Left ventricle myocardium inferior (tissue), 1 donor: Measurements from ENCODE around the gene TOMT. TPM values are rescaled to one million over a fixed set of nuclear protein-coding genes. Genes with fewer than 3 reads are reported as not detected.
A peak's percentile ranks its signal among the peaks of the same experiment; 100 is the strongest.

Experiments
- DNase-seq: peaks from one replicate; pipeline ENCODE4 v3.0.0-alpha.2; 2020
- H3K27ac ChIP-seq: fragments of 200-600 bp; replicated peaks from 2 replicates; pipeline ENCODE4 v1.8.0; 2021
- H3K27me3 ChIP-seq: fragments of 200-600 bp; 2 replicates; pipeline ENCODE4 v1.8.0; 2021; ENCODE audit warnings: low read depth
- H3K36me3 ChIP-seq: fragments of 200-600 bp; 2 replicates; pipeline ENCODE4 v1.8.0; 2021
- H3K4me1 ChIP-seq: fragments of 200-600 bp; 2 replicates; pipeline ENCODE4 v1.8.0; 2021
- H3K4me3 ChIP-seq: fragments of 200-600 bp; 2 replicates; pipeline ENCODE4 v1.8.0; 2021; ENCODE audit warnings: mild to moderate bottlenecking, moderate library complexity
- H3K9me3 ChIP-seq: fragments of 200-600 bp; replicated peaks from 2 replicates; pipeline ENCODE4 v1.8.0; 2021
- intact Hi-C: fragments of 100-400 bp; cut with micrococcal nuclease; formaldehyde crosslinking; loops from one replicate; pipeline ENCODE4 v1.11.0; 2022
- total RNA-seq: library from RNA; stranded (reverse); fragmentation: NEBNext Ultra II Directional; extraction: Animal tissue kit (Norgen Biotek cat#: 25700); gene quantifications from one replicate; pipeline ENCODE4 v1.2.1, GENCODE V29; 2021
- TF ChIP-seq, protein P1 (sequence below): fragments of 200-600 bp; IDR thresholded peaks from 2 replicates; pipeline ENCODE4 v1.8.0; 2021; ENCODE audit warnings: antibody characterized with exemption, mild to moderate bottlenecking, borderline replicate concordance
- donor health status: DM: no; HTN: yes; CAD: no; lungs with severe emphysema.

Gene TOMT
- total RNA-seq, 1 donor from 2014 or later = not detected

DNA sequence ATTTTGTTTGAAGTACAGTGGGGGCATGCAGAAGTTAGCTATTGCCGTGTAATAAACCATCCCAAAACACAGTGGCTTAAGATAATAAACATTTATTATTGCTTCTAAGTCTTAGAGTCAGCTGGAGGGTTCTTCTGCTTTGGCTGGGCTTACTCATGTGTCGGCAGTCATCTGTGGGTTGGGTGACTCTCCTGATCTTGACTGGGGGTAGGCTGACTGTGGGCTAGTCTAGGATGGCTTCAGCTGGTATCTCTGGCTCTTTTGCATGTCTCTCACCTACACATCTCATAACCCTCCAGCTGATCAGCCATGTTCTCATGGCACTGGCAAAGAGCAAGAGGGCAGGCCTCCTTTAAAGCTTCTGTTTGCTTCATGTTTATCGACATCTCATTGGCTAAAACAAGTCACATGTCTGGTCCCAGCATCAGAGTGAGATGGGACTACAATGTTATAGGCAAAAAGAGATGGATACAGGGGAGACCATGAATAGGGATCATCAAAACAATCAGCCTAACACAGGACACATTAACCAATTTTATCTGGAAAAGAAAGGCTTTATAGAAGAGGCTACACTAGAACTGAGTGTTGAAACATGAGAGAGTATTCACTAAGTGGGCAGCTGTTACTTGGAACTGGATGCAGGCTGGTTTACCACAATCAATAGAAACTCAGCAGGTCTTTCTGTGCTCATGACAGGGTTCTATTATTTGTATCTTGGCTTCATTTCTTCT is 19.9 kb upstream of the TOMT start:
- Histone ChIP-seq H3K36me3 (peaks cover 8% of the 10 kb centered on the region), H3K27me3 (no peaks in the 10 kb centered on the region), H3K9me3 (no peaks in the 10 kb centered on the region), H3K27ac (no peak overlapping the region), H3K4me3 (no peak overlapping the region), H3K4me1 (peaks cover 10% of the 10 kb centered on the region)
- intact Hi-C loops = loop anchor here (5.0 kb wide), 1 partner anchor 108 kb away; no protein-coding TSS in a partner anchor
- TF ChIP-seq, protein P1, sequence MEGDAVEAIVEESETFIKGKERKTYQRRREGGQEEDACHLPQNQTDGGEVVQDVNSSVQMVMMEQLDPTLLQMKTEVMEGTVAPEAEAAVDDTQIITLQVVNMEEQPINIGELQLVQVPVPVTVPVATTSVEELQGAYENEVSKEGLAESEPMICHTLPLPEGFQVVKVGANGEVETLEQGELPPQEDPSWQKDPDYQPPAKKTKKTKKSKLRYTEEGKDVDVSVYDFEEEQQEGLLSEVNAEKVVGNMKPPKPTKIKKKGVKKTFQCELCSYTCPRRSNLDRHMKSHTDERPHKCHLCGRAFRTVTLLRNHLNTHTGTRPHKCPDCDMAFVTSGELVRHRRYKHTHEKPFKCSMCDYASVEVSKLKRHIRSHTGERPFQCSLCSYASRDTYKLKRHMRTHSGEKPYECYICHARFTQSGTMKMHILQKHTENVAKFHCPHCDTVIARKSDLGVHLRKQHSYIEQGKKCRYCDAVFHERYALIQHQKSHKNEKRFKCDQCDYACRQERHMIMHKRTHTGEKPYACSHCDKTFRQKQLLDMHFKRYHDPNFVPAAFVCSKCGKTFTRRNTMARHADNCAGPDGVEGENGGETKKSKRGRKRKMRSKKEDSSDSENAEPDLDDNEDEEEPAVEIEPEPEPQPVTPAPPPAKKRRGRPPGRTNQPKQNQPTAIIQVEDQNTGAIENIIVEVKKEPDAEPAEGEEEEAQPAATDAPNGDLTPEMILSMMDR = no peak
- DNase-seq = no peak

- Histone ChIP-seq H3K4me1 (peaks cover 13% of the 10 kb centered on the region), H3K36me3 (peaks cover 8% of the 10 kb centered on the region), H3K9me3 (no peaks in the 10 kb centered on the region), H3K27ac (no peak overlapping the region), H3K4me3 (no peak overlapping the region), H3K27me3 (no peaks in the 10 kb centered on the region)
- TF ChIP-seq, protein P1 = no peak
- intact Hi-C loops = loop anchor here (5.0 kb wide), 1 partner anchor 111 kb away; no protein-coding TSS in a partner anchor
- no peak for DNase-seq
Measured at GRCh38 chr11:72088076-72088808, 17.5 kb upstream of the TOMT start.

GRCh38 chr11:72091292-72091691 is 14.4 kb upstream of the TOMT start:
- Histone ChIP-seq H3K27ac (peak overlapping the region; percentile 56), H3K36me3 (peaks cover 22% of the 10 kb centered on the region), H3K4me3 (no peak overlapping the region), H3K9me3 (no peaks in the 10 kb centered on the region), H3K4me1 (peaks cover 13% of the 10 kb centered on the region), H3K27me3 (no peaks in the 10 kb centered on the region)
- intact Hi-C loops = loop anchor here (2.0 kb wide), 1 partner anchor 66 kb away; no protein-coding TSS in a partner anchor
- TF ChIP-seq, protein P1 = peak; percentile 91
- DNase-seq = peak; percentile 57

GRCh38 chr11:72098741-72099140 is 7.0 kb upstream of the TOMT start:
- TF ChIP-seq, protein P1 = no peak
- Histone ChIP-seq H3K27me3 (no peaks in the 10 kb centered on the region), H3K27ac (no peak overlapping the region), H3K36me3 (peaks cover 50% of the 10 kb centered on the region), H3K4me3 (no peak overlapping the region), H3K9me3 (no peaks in the 10 kb centered on the region), H3K4me1 (peaks cover 50% of the 10 kb centered on the region)
- DNase-seq = no peak
- intact Hi-C loops = no loop called here

DNA sequence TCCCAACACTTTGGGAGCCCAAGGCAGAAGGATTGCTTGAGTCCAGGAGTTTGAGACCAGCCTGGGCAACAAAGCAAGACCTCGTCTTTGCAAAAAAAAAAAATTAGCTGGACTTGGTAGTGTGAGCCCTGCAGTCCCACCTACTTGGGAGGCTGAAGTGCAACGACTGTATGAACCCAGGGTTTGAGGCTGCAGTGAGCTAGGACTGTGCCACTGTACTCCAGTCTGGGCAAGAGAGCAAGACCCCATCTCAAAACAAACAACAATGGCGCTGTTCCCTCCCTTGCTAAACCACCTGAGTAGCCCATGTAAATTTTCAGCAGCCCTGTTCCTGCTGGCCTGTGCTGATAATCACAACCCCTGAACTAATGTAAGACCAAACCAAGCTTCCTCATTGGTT is 5.7 kb upstream of the TOMT start:
- H3K27ac ChIP-seq = peak overlapping the region; percentile 3
- H3K36me3 ChIP-seq = peaks cover 40% of the 10 kb centered on the region
- H3K9me3 ChIP-seq = no peaks in the 10 kb centered on the region
- DNase-seq = no peak
- no peak overlapping the region for H3K4me3 ChIP-seq
- H3K4me1 ChIP-seq = peaks cover 54% of the 10 kb centered on the region
- TF ChIP-seq, protein P1 = no peak
- intact Hi-C loops = no loop called here
- H3K27me3 ChIP-seq = no peaks in the 10 kb centered on the region
